Measurements from ENCODE around the gene PACSIN2.

The PACSIN2 gene

GRCh38 chr22:42877597-42878340, 137.2 kb downstream of the PACSIN2 start:
- no peak overlapping the region for H3K4me3 ChIP-seq (ENCODE audit: low read depth, low read length)
- no peak for TF ChIP-seq CTCF (IDR thresholded peaks at IDR 0.05; ENCODE audit: low read depth, low read length)

DNA sequence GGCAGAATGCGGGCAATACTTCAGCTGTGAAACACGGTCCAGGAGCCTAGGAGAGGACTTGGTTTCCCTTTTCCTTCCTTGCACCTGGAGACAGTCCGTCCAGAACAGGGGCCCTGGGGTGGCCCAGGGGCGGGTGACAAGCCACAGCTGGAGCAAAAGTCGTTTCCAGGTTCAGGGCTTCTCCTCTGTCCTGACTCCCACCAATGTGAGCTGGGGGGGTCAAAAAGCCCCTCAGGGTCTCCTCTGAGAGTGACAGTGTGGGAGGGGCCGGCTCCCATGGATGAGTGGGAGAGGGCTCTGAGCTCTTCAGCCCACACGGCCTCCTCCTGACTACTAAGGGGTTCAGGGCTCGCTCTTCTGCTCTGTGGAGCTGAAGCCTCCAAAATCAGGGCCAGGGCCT, 137.8 kb downstream of the PACSIN2 start:
- no peak for TF ChIP-seq CTCF (IDR thresholded peaks at IDR 0.05; ENCODE audit: low read depth, low read length)

GRCh38 chr22:42876041-42876440, 138.9 kb downstream of the PACSIN2 start:
- no peak for TF ChIP-seq CTCF (IDR thresholded peaks at IDR 0.05; ENCODE audit: low read depth, low read length)
- H3K4me3 ChIP-seq (ENCODE audit: low read depth, low read length) = no peak overlapping the region

More for the DNA sequence above, 137.8 kb downstream of the PACSIN2 start:
- no peak overlapping the region for H3K4me3 ChIP-seq (ENCODE audit: low read depth, low read length)

DNA sequence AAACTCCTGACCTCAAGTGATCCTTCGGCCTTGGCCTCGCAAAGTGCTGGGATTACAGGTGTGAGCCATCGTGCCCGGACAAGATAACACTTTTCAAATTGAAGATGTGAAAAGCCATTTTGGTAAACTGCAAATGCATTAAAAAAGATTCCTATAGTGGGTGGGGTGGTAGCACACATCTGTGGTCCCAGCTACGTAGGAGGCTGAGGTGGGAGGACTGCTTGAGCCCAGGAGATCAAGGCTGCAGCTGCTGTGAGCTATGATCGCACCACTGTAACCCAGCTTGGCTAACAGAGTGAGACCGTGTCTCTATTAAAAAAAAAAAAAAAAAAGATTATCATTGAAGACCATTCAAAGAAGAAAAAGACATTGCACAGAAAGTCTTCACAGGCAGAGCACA, 140.9 kb downstream of the PACSIN2 start:
- TF ChIP-seq CTCF (IDR thresholded peaks at IDR 0.05; ENCODE audit: low read depth, low read length) = no peak
- no peak overlapping the region for H3K4me3 ChIP-seq (ENCODE audit: low read depth, low read length)

GRCh38 chr22:42873356-42873755, 141.6 kb downstream of the PACSIN2 start:
- no peak for TF ChIP-seq CTCF (IDR thresholded peaks at IDR 0.05; ENCODE audit: low read depth, low read length)
- no peak overlapping the region for H3K4me3 ChIP-seq (ENCODE audit: low read depth, low read length)

DNA sequence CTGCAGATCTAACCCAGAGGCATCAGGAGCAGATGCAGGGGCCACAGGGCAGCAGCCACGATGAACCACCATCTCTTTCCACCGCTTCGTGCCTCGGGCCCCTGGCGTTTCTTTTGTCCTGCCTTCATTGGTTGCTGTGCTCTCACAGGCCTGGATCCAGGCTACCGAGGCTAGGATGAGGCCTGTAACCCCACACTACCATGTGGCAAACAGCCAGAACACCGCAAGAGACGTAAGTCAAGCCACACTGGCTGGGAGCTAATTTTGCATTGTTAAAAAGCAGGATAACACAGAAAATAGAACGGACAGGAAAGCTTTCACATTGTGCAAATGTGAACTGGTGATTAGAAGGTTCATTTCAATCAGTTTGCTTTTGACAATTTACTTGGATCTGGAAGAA, 142.1 kb downstream of the PACSIN2 start:
- H3K4me3 ChIP-seq (ENCODE audit: low read depth, low read length) = no peak overlapping the region
- TF ChIP-seq CTCF (IDR thresholded peaks at IDR 0.05; ENCODE audit: low read depth, low read length) = no peak

DNA sequence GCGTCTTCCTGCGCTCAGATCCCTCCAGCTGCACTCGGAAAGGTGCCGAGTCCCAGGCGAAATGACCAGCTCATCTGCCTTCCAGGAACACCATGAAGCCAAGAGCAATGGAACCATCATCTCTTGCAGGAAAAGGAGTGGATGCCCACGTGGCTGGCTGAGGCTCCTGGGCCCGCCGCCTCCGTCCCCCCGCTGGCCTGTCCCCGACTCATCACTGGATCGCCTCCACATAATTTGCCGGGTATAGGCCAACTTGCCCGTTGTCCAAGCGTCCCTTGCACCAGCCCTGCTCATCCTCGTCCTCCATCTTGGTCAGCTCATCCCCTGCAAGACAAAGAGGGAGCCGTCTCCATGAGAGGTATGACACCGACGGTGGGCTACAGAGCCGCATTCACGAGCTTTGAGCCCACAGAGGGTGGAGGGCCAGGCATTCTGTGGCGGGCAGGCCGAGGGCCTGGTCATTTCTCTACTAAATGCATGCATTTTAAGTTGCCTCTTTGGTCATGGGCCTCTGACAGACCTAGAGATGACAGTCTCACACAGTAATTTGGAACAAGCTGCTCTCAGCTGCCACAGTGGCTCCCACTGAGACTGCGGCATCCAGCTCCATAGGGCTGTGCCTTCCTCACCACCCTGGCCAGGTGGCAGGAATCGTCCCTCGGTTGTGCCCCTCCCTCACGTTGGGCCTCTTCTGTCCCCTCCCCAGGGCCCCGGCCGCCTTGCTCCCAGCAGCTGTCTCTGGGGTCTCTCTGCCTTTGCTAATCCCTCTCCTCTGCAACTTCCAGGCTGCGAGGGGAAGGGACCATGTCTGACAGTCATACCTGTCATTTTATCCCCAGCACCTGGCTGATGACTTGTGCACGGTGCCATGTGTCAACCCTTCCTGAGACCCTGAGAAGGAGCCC, 143.6 kb downstream of the PACSIN2 start:
- no peak overlapping the region for H3K4me3 ChIP-seq (ENCODE audit: low read depth, low read length)
- no peak for TF ChIP-seq CTCF (IDR thresholded peaks at IDR 0.05; ENCODE audit: low read depth, low read length)

Data from WI38 (cell line).